ENCODE results near the gene ATF5.

The ATF5 gene

DNA sequence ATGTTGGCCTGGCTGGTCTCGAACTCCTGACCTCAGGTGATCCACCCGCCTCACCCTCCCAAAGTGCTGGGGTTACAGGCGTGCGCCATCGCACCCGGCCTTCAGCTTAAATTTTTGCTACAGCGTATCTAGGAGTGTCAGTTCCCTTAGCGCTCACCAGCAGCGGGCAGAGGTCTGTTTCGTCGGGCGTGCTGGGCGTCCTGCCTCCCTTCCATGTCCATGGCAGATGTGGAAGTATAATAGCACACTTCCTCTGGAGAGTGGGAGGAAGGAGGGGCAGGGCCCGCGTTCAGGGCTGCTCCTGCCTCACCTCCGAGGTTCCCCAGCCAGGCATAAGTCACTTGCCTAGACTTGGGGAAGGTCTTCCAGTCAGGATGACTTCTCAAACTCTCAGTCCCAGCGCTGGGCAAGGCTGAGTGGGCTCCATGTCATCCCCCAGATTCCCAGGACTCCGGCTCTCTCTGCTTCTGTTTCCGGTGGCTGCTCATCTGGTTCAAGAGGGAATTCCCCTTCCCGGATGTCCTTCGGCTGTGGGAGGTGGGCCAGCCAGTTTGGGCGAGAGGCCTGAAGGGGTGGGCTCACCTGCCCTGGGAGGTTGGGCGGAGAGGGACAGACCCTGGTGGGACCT, 41.9 kb upstream of the ATF5 start:
- Histone ChIP-seq H3K27me3 (ENCODE audit: insufficient read depth, poor library complexity, severe bottlenecking) (no peaks in the 10 kb centered on the region), H3K4me3 (replicated peaks; ENCODE audit: insufficient read depth, low read length) (no peak overlapping the region), H3K27ac (replicated peaks) (no peak overlapping the region)
- DNase-seq (ENCODE audit: low read depth in 1 of 2, low spot score in 1 of 2): no peak
- TF ChIP-seq, protein P1, sequence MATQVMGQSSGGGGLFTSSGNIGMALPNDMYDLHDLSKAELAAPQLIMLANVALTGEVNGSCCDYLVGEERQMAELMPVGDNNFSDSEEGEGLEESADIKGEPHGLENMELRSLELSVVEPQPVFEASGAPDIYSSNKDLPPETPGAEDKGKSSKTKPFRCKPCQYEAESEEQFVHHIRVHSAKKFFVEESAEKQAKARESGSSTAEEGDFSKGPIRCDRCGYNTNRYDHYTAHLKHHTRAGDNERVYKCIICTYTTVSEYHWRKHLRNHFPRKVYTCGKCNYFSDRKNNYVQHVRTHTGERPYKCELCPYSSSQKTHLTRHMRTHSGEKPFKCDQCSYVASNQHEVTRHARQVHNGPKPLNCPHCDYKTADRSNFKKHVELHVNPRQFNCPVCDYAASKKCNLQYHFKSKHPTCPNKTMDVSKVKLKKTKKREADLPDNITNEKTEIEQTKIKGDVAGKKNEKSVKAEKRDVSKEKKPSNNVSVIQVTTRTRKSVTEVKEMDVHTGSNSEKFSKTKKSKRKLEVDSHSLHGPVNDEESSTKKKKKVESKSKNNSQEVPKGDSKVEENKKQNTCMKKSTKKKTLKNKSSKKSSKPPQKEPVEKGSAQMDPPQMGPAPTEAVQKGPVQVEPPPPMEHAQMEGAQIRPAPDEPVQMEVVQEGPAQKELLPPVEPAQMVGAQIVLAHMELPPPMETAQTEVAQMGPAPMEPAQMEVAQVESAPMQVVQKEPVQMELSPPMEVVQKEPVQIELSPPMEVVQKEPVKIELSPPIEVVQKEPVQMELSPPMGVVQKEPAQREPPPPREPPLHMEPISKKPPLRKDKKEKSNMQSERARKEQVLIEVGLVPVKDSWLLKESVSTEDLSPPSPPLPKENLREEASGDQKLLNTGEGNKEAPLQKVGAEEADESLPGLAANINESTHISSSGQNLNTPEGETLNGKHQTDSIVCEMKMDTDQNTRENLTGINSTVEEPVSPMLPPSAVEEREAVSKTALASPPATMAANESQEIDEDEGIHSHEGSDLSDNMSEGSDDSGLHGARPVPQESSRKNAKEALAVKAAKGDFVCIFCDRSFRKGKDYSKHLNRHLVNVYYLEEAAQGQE (IDR thresholded peaks at IDR 0.05; ENCODE audit: insufficient replicate concordance, low read depth): no peak
- TF ChIP-seq, protein P2, sequence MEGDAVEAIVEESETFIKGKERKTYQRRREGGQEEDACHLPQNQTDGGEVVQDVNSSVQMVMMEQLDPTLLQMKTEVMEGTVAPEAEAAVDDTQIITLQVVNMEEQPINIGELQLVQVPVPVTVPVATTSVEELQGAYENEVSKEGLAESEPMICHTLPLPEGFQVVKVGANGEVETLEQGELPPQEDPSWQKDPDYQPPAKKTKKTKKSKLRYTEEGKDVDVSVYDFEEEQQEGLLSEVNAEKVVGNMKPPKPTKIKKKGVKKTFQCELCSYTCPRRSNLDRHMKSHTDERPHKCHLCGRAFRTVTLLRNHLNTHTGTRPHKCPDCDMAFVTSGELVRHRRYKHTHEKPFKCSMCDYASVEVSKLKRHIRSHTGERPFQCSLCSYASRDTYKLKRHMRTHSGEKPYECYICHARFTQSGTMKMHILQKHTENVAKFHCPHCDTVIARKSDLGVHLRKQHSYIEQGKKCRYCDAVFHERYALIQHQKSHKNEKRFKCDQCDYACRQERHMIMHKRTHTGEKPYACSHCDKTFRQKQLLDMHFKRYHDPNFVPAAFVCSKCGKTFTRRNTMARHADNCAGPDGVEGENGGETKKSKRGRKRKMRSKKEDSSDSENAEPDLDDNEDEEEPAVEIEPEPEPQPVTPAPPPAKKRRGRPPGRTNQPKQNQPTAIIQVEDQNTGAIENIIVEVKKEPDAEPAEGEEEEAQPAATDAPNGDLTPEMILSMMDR (IDR thresholded peaks at IDR 0.05; ENCODE audit: insufficient read depth, low read length): no peak
- TF ChIP-seq SPI1 (IDR thresholded peaks at IDR 0.05; ENCODE audit: borderline replicate concordance, low read depth) (no peak), GABPA (IDR thresholded peaks at IDR 0.05; ENCODE audit: low read depth) (no peak), POLR2AphosphoS5 (IDR thresholded peaks at IDR 0.05; ENCODE audit: low read depth) (no peak)

DNA sequence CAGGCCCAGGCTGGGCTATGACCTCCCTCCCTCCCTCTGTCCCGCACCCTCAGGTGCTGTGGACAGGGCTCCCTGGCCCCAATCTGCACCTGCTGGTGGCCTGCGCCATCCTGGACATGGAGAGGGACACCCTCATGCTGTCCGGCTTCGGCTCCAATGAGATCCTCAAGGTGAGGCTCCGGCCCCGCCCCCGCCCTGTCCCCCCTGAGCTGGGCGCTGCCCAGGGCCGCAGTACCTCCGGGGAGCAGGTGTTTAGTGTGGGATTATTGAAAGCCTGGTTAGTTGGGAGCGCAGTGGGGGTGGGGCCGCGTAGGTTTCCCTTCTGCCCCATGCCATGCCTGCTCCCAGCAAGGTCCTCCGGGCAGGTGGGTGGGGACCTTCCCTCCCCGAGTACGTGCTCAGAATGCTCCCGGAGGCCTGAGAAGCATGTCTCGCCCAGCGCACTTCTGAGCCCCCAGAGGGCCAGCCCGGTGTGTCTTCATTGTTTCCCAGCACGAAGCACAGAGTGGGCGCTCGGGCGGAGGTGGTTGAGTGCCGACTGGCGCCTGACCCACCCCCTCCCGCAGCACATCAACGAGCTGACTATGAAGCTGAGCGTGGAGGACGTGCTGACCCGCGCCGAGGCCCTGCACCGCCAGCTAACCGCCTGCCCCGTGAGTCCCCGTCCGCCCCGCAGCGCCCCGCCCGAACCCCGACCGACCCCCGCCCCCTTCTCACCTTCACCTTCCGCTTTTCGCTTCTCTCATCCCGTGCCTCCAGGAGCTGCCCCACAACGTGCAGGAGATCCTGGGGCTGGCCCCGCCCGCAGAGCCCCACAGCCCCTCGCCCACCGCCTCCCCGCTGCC, 41.1 kb upstream of the ATF5 start:
- Histone ChIP-seq H3K27ac (replicated peaks) (no peak overlapping the region), H3K4me3 (replicated peaks; ENCODE audit: insufficient read depth, low read length) (no peak overlapping the region), H3K27me3 (ENCODE audit: insufficient read depth, poor library complexity, severe bottlenecking) (no peaks in the 10 kb centered on the region)
- TF ChIP-seq SPI1 (IDR thresholded peaks at IDR 0.05; ENCODE audit: borderline replicate concordance, low read depth): no peak
- no peak for TF ChIP-seq GABPA (IDR thresholded peaks at IDR 0.05; ENCODE audit: low read depth)
- TF ChIP-seq, protein P1 (IDR thresholded peaks at IDR 0.05; ENCODE audit: insufficient replicate concordance, low read depth): no peak
- TF ChIP-seq POLR2AphosphoS5 (IDR thresholded peaks at IDR 0.05; ENCODE audit: low read depth): no peak
- no peak for DNase-seq (ENCODE audit: low read depth in 1 of 2, low spot score in 1 of 2)

DNA sequence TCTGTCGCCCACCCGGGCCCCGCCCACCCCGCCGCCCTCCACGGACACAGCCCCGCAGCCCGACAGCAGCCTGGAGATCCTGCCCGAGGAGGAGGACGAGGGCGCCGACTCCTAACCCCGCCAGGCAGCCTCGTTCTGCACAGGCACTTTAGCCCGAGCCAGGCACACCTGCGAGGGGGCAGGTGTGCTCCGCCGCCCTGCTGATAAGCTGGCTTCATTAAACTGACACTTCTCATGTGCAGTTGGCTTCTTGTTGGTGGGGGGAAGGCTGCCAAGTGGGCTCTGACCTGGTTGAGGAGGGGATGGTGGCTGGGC, 40.5 kb upstream of the ATF5 start:
- Histone ChIP-seq H3K4me3 (replicated peaks; ENCODE audit: insufficient read depth, low read length) (no peak overlapping the region), H3K27ac (replicated peaks) (no peak overlapping the region), H3K27me3 (ENCODE audit: insufficient read depth, poor library complexity, severe bottlenecking) (no peaks in the 10 kb centered on the region)
- DNase-seq (ENCODE audit: low read depth in 1 of 2, low spot score in 1 of 2): no peak
- TF ChIP-seq, protein P1 (IDR thresholded peaks at IDR 0.05; ENCODE audit: insufficient replicate concordance, low read depth): no peak
- TF ChIP-seq POLR2AphosphoS5 (IDR thresholded peaks at IDR 0.05; ENCODE audit: low read depth) (no peak), SPI1 (IDR thresholded peaks at IDR 0.05; ENCODE audit: borderline replicate concordance, low read depth) (no peak)
- TF ChIP-seq, protein P2 (IDR thresholded peaks at IDR 0.05; ENCODE audit: insufficient read depth, low read length): no peak

Data from HL-60 (cell line).